K562 treated with DMSO at 1 percent for 48 hours (cell line): ENCODE data around the gene CD68. TPM values are rescaled to one million over a fixed set of nuclear protein-coding genes. Genes with fewer than 3 reads are reported as not detected.

Experiments
- total RNA-seq: library from RNA; unstranded; fragments of 300-600 nt; gene quantifications from 2 replicates; pipeline ENCODE4 v1.2.3, GENCODE V29; 2022; ENCODE audit warnings: low replicate concordance; ENCODE audit errors: extremely low read depth

The CD68 gene
- not detected in 2 replicates for total RNA-seq

GRCh38 chr17:7579001-7579833 lies at the start of gene CD68:
Gene CD68, plus strand, starts transcription at chr17:7579638. Its CDS starts 40 bp downstream, at chr17:7579678.

GRCh38 chr17:7548585-7549400 lies 30.6 kb upstream of the CD68 start, which contains the start of gene TNFSF12:
Gene TNFSF12, plus strand, starts transcription at chr17:7549058. Its CDS starts 96 bp downstream, at chr17:7549154.

GRCh38 chr17:7558544-7559319 lies 20.7 kb upstream of the CD68 start, which contains the start of gene TNFSF13:
Gene TNFSF13, plus strand, starts transcription at chr17:7558750. Its CDS starts 290 bp downstream, at chr17:7559040.

GRCh38 chr17:7561589-7562207 lies 17.7 kb upstream of the CD68 start, which contains the start of gene SENP3:
Gene SENP3, plus strand, starts transcription at chr17:7561919. Its CDS starts 1,158 bp downstream, at chr17:7563077.

GRCh38 chr17:7583253-7584109 lies 4.0 kb downstream of the CD68 start, which contains the start of gene MPDU1:
Gene MPDU1, plus strand, starts transcription at chr17:7583852. Its CDS starts 11 bp downstream, at chr17:7583863.

GRCh38 chr17:7589891-7590691 lies 10.7 kb downstream of the CD68 start, which contains the start of gene SOX15:
Gene SOX15, minus strand, starts transcription at chr17:7590094. Its CDS starts 418 bp downstream, at chr17:7589676.

GRCh38 chr17:7614425-7615264 lies 35.2 kb downstream of the CD68 start, which contains the start of gene FXR2:
Gene FXR2, minus strand, starts transcription at chr17:7614897. Its CDS starts 365 bp downstream, at chr17:7614532.

GRCh38 chr17:7627250-7628121 lies 48.0 kb downstream of the CD68 start, which contains the start of gene SAT2:
Gene SAT2, minus strand, starts transcription at chr17:7627821. Its CDS starts 186 bp downstream, at chr17:7627635.

GRCh38 chr17:7629939-7630571 lies 50.6 kb downstream of the CD68 start, which contains the start of gene SHBG:
Gene SHBG, plus strand, starts transcription at chr17:7630135. Its CDS starts 38 bp downstream, at chr17:7630173.

Other genes with a start within 250 kb of the CD68 start
- gene ACAP1, start 243.1 kb upstream of the CD68 start, total RNA-seq, result not detected in 2 replicates
- not detected in 2 replicates for gene KCTD11, start 227.5 kb upstream of the CD68 start, total RNA-seq
- gene TMEM95, start 224.5 kb upstream of the CD68 start, total RNA-seq, result not detected in 2 replicates
- not detected in 2 replicates for gene TNK1, start 198.5 kb upstream of the CD68 start, total RNA-seq
- not detected in 2 replicates for gene PLSCR3, start 185.1 kb upstream of the CD68 start, total RNA-seq
- not detected in 2 replicates for gene TMEM256, start 175.5 kb upstream of the CD68 start, total RNA-seq
- gene NLGN2, start 171.8 kb upstream of the CD68 start, total RNA-seq, result not detected in 2 replicates
- not detected in 2 replicates for gene SPEM1, start 159.3 kb upstream of the CD68 start, total RNA-seq
- not detected in 2 replicates for gene SPEM2, start 154.0 kb upstream of the CD68 start, total RNA-seq
- gene SPEM3, start 150.8 kb upstream of the CD68 start, total RNA-seq, result not detected in 2 replicates
- gene TMEM102, start 144.2 kb upstream of the CD68 start, total RNA-seq, result not detected in 2 replicates
- gene FGF11, start 140.1 kb upstream of the CD68 start, total RNA-seq, result not detected in 2 replicates
- not detected in 2 replicates for gene CHRNB1, start 134.6 kb upstream of the CD68 start, total RNA-seq
- not detected in 2 replicates for gene ZBTB4, start 100.0 kb upstream of the CD68 start, total RNA-seq
- gene SLC35G6, start 98.2 kb upstream of the CD68 start, total RNA-seq, result not detected in 2 replicates
- 83.6 TPM in 1 of 2 replicates, not detected in the other for gene POLR2A, start 95.3 kb upstream of the CD68 start, total RNA-seq
- not detected in 2 replicates for gene TNFSF12, start 30.6 kb upstream of the CD68 start, total RNA-seq
- gene TNFSF13, start 20.9 kb upstream of the CD68 start, total RNA-seq, result not detected in 2 replicates
- gene SENP3, start 17.7 kb upstream of the CD68 start, total RNA-seq, result not detected in 2 replicates
- not detected in 2 replicates for gene MPDU1, start 4.2 kb downstream of the CD68 start, total RNA-seq
- gene SOX15, start 10.5 kb downstream of the CD68 start, total RNA-seq, result not detected in 2 replicates
- not detected in 2 replicates for gene FXR2, start 35.3 kb downstream of the CD68 start, total RNA-seq
- not detected in 2 replicates for gene SAT2, start 48.2 kb downstream of the CD68 start, total RNA-seq
- not detected in 2 replicates for gene SHBG, start 50.5 kb downstream of the CD68 start, total RNA-seq
- gene ATP1B2, start 71.3 kb downstream of the CD68 start, total RNA-seq, result not detected in 2 replicates
- not detected in 2 replicates for gene TP53, start 107.9 kb downstream of the CD68 start, total RNA-seq
- not detected in 2 replicates for gene WRAP53, start 108.8 kb downstream of the CD68 start, total RNA-seq
- gene EFNB3, start 125.6 kb downstream of the CD68 start, total RNA-seq, result not detected in 2 replicates
- not detected in 2 replicates for gene DNAH2, start 138.1 kb downstream of the CD68 start, total RNA-seq